T-cell (primary cell): ENCODE measurements around the gene TBC1D14. TPM values are rescaled to one million over a fixed set of nuclear protein-coding genes. Genes with fewer than 3 reads are reported as not detected.

Source experiments
- ATAC-seq, 4 experiments: fragments of 200-7000 bp in 3 of 4; fragments of 150-1000 bp in 1 of 4; cut with Tn5 transposase; replicated peaks in 1 of 4; 1 replicate in 3 of 4; 2 replicates in 1 of 4; pipeline ENCODE4 v1.10.0; 2021; ENCODE audit warnings: moderate library complexity in 3 of 4, mild to moderate bottlenecking in 2 of 4, moderate number of reproducible peaks in 1 of 4
- CTCF ChIA-PET, 2 donors: fragments of 300-600 bp; sonication (Branson Sonifier 250); formaldehyde crosslinking; loops; one replicate each; lab custom pipeline; 2022; ENCODE audit warnings: antibody characterized with exemption in 2 of 2; lab: Charles Lee
- POLR2A ChIA-PET, 2 donors: fragments of 300-600 bp; sonication (Branson Sonifier 250); formaldehyde crosslinking; loops; one replicate each; lab custom pipeline; 2022; ENCODE audit warnings: antibody characterized with exemption in 2 of 2; lab: Charles Lee
- DNase-seq, 35 experiments: peaks; one replicate each; pipeline versions ENCODE4 v3.0.0 to v3.0.0-alpha.2; 2013 to 2023
- H3K27ac ChIP-seq: one replicate; pipeline ENCODE4 v1.5.1; 2013; ENCODE audit warnings: low read length
- H3K27me3 ChIP-seq, 2 experiments: replicated peaks in 1 of 2; 1 replicate in 1 of 2; 2 replicates in 1 of 2; pipeline versions ENCODE4 v1.6.1 to v1.7.0; 2013; ENCODE audit warnings: low read length in 1 of 2, mixed read lengths in 1 of 2; ENCODE audit not compliant: control insufficient read depth in 2 of 2, insufficient read depth in 2 of 2; ENCODE audit errors: extremely low read depth in 1 of 2
- H3K36me3 ChIP-seq, 2 donors: 1 replicate in 1 of 2; 2 replicates in 1 of 2; pipeline versions ENCODE4 v1.6.1 to v1.7.0; 2013; ENCODE audit warnings: low read length in 1 of 2; ENCODE audit not compliant: control insufficient read depth in 2 of 2, insufficient read depth in 1 of 2; ENCODE audit errors: extremely low read depth in 1 of 2
- H3K4me1 ChIP-seq, 2 experiments: 1 replicate in 1 of 2; 2 replicates in 1 of 2; pipeline versions ENCODE4 v1.6.1 to v1.7.0; 2013; ENCODE audit warnings: low read length in 2 of 2, mixed read lengths in 1 of 2; ENCODE audit not compliant: insufficient read depth in 2 of 2, control insufficient read depth in 1 of 2; ENCODE audit errors: extremely low read depth in 1 of 2
- H3K4me3 ChIP-seq, 2 donors: 1 replicate in 1 of 2; 2 replicates in 1 of 2; pipeline versions ENCODE4 v1.5.1 to v1.7.0; 2013; ENCODE audit warnings: mild to moderate bottlenecking in 2 of 2, low read length in 1 of 2, moderate library complexity in 1 of 2; ENCODE audit not compliant: control insufficient read depth in 1 of 2; ENCODE audit errors: extremely low read depth in 1 of 2
- H3K9me3 ChIP-seq: 2 replicates; pipeline ENCODE4 v1.7.0; 2013
- H3K27ac Mint-ChIP-seq, 2 donors: one replicate each; pipeline ENCODE4 v1.8.0; 2020 to 2021; ENCODE audit warnings: mild to moderate bottlenecking in 2 of 2, mixed read lengths in 2 of 2
- H3K27me3 Mint-ChIP-seq, 2 donors: one replicate each; pipeline ENCODE4 v1.8.0; 2021 to 2022; ENCODE audit warnings: mixed read lengths in 2 of 2
- H3K36me3 Mint-ChIP-seq: one replicate; pipeline ENCODE4 v1.8.0; 2021; ENCODE audit warnings: mixed read lengths
- H3K4me1 Mint-ChIP-seq, 3 donors: one replicate each; pipeline ENCODE4 v1.8.0; 2020 to 2022; ENCODE audit warnings: mixed read lengths in 3 of 3, mild to moderate bottlenecking in 1 of 3
- H3K4me3 Mint-ChIP-seq, 3 donors: one replicate each; pipeline ENCODE4 v1.8.0; 2020 to 2022; ENCODE audit warnings: mild to moderate bottlenecking in 3 of 3, mixed read lengths in 3 of 3, moderate library complexity in 3 of 3
- H3K9me3 Mint-ChIP-seq, 3 donors: one replicate each; pipeline ENCODE4 v1.8.0; 2020 to 2022; ENCODE audit warnings: mixed read lengths in 3 of 3
- WGBS: methylation state at CpG from one replicate; pipeline ENCODE4 v1.1.5; 2013; ENCODE audit warnings: missing lambda C conversion rate; ENCODE audit not compliant: insufficient coverage; 5-methylcytosine and 5-hydroxymethylcytosine counted together
- total RNA-seq, 35 experiments: library from RNA in 6 of 35; stranded (reverse) in 6 of 35; fragments of 120-200 nt in 1 of 35; gene quantifications; one replicate each; pipeline versions ENCODE4 v1.2.1 to v1.2.4 and lab custom pipeline; 2013 to 2026

The TBC1D14 gene
- total RNA-seq, 5 donors from 2014 or later (not counting 1 experiment from before 2014, with no cell fraction given) = 44.2 to 73.8 (median 62.3) TPM

- peaks cover 19 to 31% of the 10 kb centered on the region in 2 donors for H3K36me3 ChIP-seq
- ATAC-seq (no peak), DNase-seq (no peak)
- H3K4me3 ChIP-seq = no peak overlapping the region
- WGBS = 87% methylated on average over 13 of the region's 20 CpGs
- Mint-ChIP-seq H3K27me3 (no peaks in the 10 kb centered on the region), H3K4me3 (no peak overlapping the region), H3K36me3 (peaks cover 13% of the 10 kb centered on the region), H3K27ac (no peak overlapping the region), H3K9me3 (no peaks in the 10 kb centered on the region), H3K4me1 (peaks cover 0 to 12% (median 5%) of the 10 kb centered on the region in 3 donors)
- no peaks in the 10 kb centered on the region for H3K4me1 ChIP-seq
- no peaks in the 10 kb centered on the region for H3K27me3 ChIP-seq
- ChIA-PET CTCF (interaction anchor here in 1 of 2 donors (0.6 kb wide), 1 partner anchor 161 kb away, joined by 3 read pairs; no protein-coding TSS in a partner anchor), POLR2A (no interaction called here)
- no peaks in the 10 kb centered on the region for H3K9me3 ChIP-seq
- H3K27ac ChIP-seq = no peak overlapping the region
Observed at GRCh38 chr4:7034262-7035081, 124.8 kb downstream of the TBC1D14 start.

- DNase-seq (peak in 1 of 35 experiments; percentile 42), ATAC-seq (peak in 1 of 4 experiments; percentile 73)
- no peaks in the 10 kb centered on the region for H3K27me3 Mint-ChIP-seq
- CTCF ChIA-PET = no interaction called here
- no peaks in the 10 kb centered on the region for H3K9me3 ChIP-seq
- no peak overlapping the region for H3K4me3 ChIP-seq
- peaks cover 9 to 19% (median 13%) of the 10 kb centered on the region in 3 donors for H3K4me1 Mint-ChIP-seq
- H3K27ac ChIP-seq = no peak overlapping the region
- POLR2A ChIA-PET = interaction anchor here in 1 of 2 donors (0.6 kb wide), 1 partner anchor 46 kb away, joined by 7 read pairs; no protein-coding TSS in a partner anchor
- peaks cover 0 to 9% of the 10 kb centered on the region in 2 experiments for H3K4me1 ChIP-seq
- peak overlapping the region in 1 of 2 donors; percentile 9 for H3K27ac Mint-ChIP-seq
- H3K9me3 Mint-ChIP-seq = no peaks in the 10 kb centered on the region
- H3K36me3 Mint-ChIP-seq = peaks cover 1% of the 10 kb centered on the region
- H3K4me3 Mint-ChIP-seq = no peak overlapping the region
- no peaks in the 10 kb centered on the region for H3K27me3 ChIP-seq
- WGBS = 80% methylated on average over 2 of the region's 6 CpGs
- peaks cover 0 to 4% of the 10 kb centered on the region in 2 donors for H3K36me3 ChIP-seq
Observed at GRCh38 chr4:7037425-7037824, 127.8 kb downstream of the TBC1D14 start.

DNA sequence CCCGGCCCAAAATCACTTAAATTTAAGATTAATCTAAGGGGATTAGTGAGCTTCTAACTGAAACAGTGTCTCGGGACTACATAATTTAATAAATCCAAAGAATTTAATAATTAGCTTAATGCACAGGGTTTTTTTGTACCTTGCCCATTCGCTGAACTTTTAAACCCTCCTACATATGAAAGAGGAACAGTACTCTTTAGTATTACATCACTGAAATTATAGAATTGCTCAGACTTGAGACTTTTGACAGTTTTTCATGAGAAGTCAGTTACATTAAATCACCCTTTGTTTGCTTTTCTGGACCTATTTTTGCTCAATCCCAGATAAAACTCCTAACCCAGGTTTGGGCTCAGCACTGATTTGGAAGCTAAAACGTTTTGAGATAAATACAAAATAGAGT lies 131.1 kb downstream of the TBC1D14 start:
- no peak for ATAC-seq
- Histone ChIP-seq H3K4me3 (no peak overlapping the region), H3K9me3 (no peaks in the 10 kb centered on the region), H3K4me1 (peaks cover 14 to 33% of the 10 kb centered on the region in 2 experiments), H3K27me3 (no peaks in the 10 kb centered on the region), H3K36me3 (peaks cover 0 to under 1% of the 10 kb centered on the region in 2 donors), H3K27ac (no peak overlapping the region)
- peaks cover 28 to 41% (median 31%) of the 10 kb centered on the region in 3 donors for H3K4me1 Mint-ChIP-seq
- H3K4me3 Mint-ChIP-seq = peak overlapping the region; percentile 22 to 91 (median 39)
- CTCF ChIA-PET = interaction anchor here (0.5 to 4.4 kb wide), 3 partner anchors 28 to 320 kb away, joined by 3 to 69 read pairs (median 5); partner anchors contain the start of gene GRPEL1 (in 1 of the 2)
- 33% methylated on average over 1 of the region's 4 CpGs for WGBS
- no peak overlapping the region for H3K27ac Mint-ChIP-seq
- H3K27me3 Mint-ChIP-seq = no peaks in the 10 kb centered on the region
- POLR2A ChIA-PET = interaction anchor here in 1 of 2 donors (1.0 kb wide), 1 partner anchor 28 kb away, joined by 4 read pairs; no protein-coding TSS in a partner anchor
- no peaks in the 10 kb centered on the region for H3K9me3 Mint-ChIP-seq
- no peak for DNase-seq
- peaks cover 6% of the 10 kb centered on the region for H3K36me3 Mint-ChIP-seq

- H3K4me1 Mint-ChIP-seq = peaks cover 33 to 46% (median 36%) of the 10 kb centered on the region in 3 donors
- WGBS = 94% methylated on average over 16 of the region's 19 CpGs
- peak overlapping the region; percentile 64 to 65 for H3K27ac Mint-ChIP-seq
- peaks cover 6% of the 10 kb centered on the region for H3K36me3 Mint-ChIP-seq
- Histone ChIP-seq H3K27me3 (no peaks in the 10 kb centered on the region), H3K4me3 (no peak overlapping the region), H3K27ac (no peak overlapping the region), H3K9me3 (no peaks in the 10 kb centered on the region), H3K36me3 (peaks cover 0 to 6% of the 10 kb centered on the region in 2 donors), H3K4me1 (peaks cover 14 to 38% of the 10 kb centered on the region in 2 experiments)
- ChIA-PET POLR2A (interaction anchor here (0.7 to 2.6 kb wide), 3 partner anchors 26 to 324 kb away, joined by 4 to 10 read pairs (median 4); partner anchors contain the start of gene GRPEL1 (in 1 of the 2)), CTCF (interaction anchor here in 1 of 2 donors (1.4 to 4.4 kb wide), 2 partner anchors 27 to 55 kb away, joined by 5 to 69 read pairs; partner anchors contain the start of gene GRPEL1)
- DNase-seq (no peak), ATAC-seq (no peak)
- no peaks in the 10 kb centered on the region for H3K9me3 Mint-ChIP-seq
- H3K27me3 Mint-ChIP-seq = no peaks in the 10 kb centered on the region
- peak overlapping the region; percentile 76 to 91 (median 88) for H3K4me3 Mint-ChIP-seq
Observed at GRCh38 chr4:7041246-7041645, 131.6 kb downstream of the TBC1D14 start.

DNA sequence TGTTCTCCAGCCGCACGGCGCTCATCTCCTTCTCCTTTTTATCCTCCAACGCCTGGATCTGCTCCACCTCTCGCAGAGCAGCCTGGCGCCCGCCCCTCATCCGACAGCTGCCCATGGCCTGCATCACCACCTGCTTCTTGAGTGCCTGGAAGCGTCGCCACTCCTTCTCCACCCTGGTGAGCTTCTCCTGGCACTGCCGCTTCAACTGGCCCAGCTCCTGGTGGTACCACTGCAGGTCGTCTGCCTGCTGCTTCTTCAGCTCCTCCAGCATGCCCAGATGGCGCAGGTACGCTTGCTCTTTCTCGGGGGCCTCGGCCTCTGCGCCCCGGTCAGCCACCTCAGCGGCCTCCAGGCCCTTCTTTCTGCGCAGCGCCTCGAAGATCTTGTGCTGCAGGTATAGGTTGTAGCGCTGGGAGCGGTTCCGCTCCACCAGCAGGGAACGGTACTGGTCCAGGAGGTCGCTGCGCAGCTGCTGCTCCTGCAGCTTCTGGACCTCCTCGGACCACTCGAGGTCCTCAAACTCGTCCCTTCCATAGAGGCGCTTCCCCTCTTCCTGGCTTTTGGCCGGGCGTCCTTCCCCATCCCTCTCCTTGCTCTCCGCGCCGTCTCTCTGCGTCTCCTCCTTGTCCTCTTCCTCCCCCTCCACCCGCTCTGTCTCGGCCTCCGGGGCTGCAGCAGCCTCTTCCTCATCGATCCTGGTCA lies 132.3 kb downstream of the TBC1D14 start:
- H3K4me1 Mint-ChIP-seq = peaks cover 40 to 52% (median 43%) of the 10 kb centered on the region in 3 donors
- peak overlapping the region; percentile 64 to 65 for H3K27ac Mint-ChIP-seq
- WGBS = 46% methylated on average over 40 of the region's 42 CpGs
- Histone ChIP-seq H3K27ac (no peak overlapping the region), H3K27me3 (no peaks in the 10 kb centered on the region), H3K4me1 (peaks cover 16 to 45% of the 10 kb centered on the region in 2 experiments), H3K9me3 (no peaks in the 10 kb centered on the region), H3K36me3 (peaks cover 0 to 6% of the 10 kb centered on the region in 2 donors), H3K4me3 (peak overlapping the region; percentile 70 to 81)
- DNase-seq (peak in 5 of 35 experiments; percentile 3 to 21 (median 11)), ATAC-seq (no peak)
- H3K9me3 Mint-ChIP-seq = no peaks in the 10 kb centered on the region
- ChIA-PET POLR2A (interaction anchor here (0.7 to 2.6 kb wide), 3 partner anchors 26 to 325 kb away, joined by 3 to 10 read pairs (median 4); partner anchors contain the start of gene GRPEL1 (in 1 of the 2)), CTCF (interaction anchor here in 1 of 2 donors (1.9 to 4.4 kb wide), 2 partner anchors 27 to 55 kb away, joined by 6 to 69 read pairs; partner anchors contain the start of gene GRPEL1)
- peak overlapping the region; percentile 76 to 91 (median 88) for H3K4me3 Mint-ChIP-seq
- peaks cover 6% of the 10 kb centered on the region for H3K36me3 Mint-ChIP-seq
- H3K27me3 Mint-ChIP-seq = no peaks in the 10 kb centered on the region
